ENCODE results near the gene LGR6.

The LGR6 gene

GRCh38 chr1:202283991-202284390 is 90.4 kb downstream of the LGR6 start:
- no peak for DNase-seq

- no peak for DNase-seq
These were observed 92.3 kb downstream of the LGR6 start for GRCh38 chr1:202285908-202286307.

DNA sequence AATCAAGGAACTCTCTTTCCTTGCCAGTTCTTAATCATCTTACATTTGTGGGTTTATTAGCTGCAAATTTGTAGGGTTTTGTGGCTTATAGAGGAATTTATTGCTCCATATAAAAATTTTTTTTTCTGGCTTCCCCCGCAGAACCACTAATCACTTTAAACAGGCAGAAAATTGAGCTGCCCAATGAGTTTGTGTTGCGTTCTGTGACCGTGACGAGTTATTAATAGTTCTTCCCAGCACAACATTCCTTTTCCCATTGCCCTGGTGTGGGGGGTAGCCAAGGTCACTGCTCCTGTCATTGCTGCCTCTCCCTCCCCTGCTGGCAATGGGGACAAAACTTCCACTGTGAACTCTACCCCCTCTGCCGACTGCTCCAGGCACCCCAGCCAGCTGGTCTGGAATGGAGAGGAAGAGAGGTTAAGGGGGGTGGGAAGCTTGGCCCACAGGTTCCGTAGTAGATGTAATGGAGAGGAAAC is 93.1 kb downstream of the LGR6 start:
- no peak for DNase-seq

- no peak for DNase-seq
These were observed 93.6 kb downstream of the LGR6 start for GRCh38 chr1:202287196-202287595.

DNA sequence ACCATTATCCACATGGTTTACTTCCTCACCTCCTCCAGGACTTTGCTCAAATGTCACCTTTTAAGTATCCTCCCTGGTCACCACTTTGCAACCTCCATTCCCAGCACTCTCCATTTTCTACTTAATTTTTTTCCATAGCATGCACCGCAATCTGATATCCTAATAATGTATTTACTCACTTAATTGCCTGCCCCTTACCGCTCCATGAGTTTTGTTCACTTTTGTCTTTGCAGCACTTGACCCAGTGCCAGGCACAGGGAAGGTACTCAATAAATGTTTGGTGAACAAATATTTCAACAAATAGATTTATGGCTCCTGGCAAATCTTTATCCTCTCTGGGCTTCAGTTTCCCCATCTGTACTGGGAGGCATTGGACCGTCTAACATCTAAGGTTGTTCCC is 94.6 kb downstream of the LGR6 start:
- no peak for DNase-seq

GRCh38 chr1:202289009-202289408 is 95.4 kb downstream of the LGR6 start:
- no peak for DNase-seq

GRCh38 chr1:202291001-202291400 is 97.4 kb downstream of the LGR6 start:
- no peak for DNase-seq

GRCh38 chr1:202291961-202292712 is 98.5 kb downstream of the LGR6 start:
- no peak for DNase-seq

DNA sequence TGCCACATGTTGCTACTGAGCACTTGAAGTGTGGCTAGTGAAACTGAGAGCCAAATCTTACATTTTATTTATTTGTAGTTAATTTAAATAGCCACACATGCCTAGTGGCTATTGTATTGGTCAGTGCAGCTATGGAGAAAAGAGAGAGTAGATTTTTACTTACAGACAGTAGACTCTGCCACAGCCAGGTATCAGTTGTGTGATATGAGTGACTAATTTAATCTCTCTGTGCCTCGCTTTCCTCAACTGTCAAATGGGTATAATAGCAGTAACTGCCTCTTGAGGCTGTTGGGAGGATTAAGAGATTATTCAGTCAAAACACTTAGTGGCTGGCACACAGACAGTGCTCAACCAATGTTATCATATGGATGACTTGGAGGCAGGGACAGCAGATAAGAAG is 99.2 kb downstream of the LGR6 start:
- no peak for DNase-seq

GRCh38 chr1:202293569-202293968 is 100.0 kb downstream of the LGR6 start:
- no peak for DNase-seq

DNA sequence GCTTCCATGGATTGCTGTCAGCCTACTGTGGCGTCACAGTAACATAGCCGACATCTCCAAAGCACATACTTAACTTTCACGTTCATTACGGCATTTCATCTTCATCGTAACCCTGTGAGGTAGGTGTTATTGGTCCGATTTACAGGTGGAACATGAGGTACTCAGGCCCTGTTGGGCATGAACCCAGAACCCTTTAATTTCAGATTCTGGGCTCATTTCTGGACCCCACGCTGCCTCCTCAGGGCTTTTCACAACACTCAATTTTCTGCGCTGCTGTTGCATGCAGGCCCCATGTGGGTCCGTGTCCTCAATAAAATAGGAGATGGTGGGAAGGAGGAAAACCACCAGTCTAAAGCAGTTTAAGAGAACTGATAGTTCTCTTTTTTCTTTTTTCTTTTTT is 108.6 kb downstream of the LGR6 start:
- DNase-seq: no peak

DNA sequence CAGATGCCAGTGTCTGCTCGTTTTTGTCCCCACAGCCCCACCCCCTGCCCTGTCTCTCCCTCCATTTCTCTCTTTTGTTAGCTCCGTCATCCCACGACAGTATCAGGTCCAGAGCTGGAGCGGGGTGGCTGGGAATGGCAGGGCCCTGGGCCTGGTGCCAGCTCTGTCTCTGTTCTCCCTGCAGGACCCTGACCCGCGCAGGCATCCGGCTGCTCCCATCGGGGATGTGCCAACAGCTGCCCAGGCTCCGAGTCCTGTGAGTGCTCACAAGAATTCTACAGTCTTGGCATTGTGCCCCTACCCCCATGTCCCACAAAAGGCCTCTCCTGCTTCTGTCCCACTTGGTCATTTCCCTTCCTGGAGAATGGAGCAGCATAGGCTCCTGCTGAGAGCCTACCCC is 110.8 kb downstream of the LGR6 start:
- DNase-seq: peak in 15 of 56 donors; percentile 1 to 71 (median 14)

DNA sequence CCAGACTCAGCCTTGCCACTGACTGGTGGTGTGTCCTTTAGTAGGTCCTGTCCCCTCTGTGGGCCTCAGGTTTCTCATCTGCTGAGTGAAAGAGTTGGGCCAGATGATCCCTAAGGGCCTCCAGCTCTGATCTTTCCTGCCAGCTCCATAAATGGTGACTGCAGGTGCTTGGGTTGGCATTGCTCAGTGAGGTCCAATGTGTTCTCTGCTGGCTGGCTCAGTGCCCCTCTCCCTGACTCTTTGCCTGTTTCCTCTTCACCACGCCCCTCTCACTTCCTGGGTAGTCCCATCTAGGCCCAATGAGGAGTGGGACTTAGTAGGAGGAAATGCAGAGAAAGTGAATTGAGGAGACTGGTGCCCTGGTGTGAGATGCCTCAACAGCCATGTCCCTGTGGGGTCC is 111.6 kb downstream of the LGR6 start:
- DNase-seq: no peak

DNA sequence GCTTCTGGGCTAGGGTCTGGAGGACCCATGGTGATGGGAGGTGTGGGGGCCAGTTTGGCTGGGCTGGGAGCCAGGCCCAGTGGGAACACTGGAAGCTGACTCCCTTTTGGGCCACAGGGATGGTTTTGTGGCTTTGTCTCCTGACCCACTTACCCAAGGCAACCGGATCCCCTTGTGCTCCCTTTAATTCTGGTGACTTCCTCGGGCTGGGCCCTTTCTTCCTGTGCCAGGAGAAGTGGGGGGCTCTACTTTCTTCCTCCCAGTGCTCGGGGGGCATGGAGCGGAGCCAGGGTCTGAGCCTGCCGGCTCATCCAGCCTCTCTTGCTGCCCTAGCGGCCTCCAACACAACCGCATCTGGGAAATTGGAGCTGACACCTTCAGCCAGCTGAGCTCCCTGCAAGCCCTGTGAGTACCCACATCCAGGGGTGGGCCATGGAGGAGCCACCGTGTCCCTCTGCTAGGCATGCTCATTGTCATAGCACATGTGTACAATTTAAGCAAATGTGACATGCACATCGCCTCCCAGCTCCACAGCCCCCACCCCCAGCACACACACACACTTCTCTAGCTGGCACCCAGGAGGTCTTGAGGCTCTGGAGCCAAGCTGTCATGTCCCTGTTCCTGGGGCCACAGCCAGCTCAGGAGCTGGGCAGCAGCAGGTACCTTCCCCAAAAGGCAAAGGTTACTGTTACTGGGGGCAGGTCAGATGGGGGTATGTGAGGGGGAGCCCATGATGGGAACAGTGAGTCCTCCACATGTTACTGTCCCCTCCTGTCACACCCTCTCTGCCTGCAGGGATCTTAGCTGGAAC is 113.1 kb downstream of the LGR6 start:
- peak in 22 of 56 donors; percentile 6 to 73 (median 29) for DNase-seq

DNA sequence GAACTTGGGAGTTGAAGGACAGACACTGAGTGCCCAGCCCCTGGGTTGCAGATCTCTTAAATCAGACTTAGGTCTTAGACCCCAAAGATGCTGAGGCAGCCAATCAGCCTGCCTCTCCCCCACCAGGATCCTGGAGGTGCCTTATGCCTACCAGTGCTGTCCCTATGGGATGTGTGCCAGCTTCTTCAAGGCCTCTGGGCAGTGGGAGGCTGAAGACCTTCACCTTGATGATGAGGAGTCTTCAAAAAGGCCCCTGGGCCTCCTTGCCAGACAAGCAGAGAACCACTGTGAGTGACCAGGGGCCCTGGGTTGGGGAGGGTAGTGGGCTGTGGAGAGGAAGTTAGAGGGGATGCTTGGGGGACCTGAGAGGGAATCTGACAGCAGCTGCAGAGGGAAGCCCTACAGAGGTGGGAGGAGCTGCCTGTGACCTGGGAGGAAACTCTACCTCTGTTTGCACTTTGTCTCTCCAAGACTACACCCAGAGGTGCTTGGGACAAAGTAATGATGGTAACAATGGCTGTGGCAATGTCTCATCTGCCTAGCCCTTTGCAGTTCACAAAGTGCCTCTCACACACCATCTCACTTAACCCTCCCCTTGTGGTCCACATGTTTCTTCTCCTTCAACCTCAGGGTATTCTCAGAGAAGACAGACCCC is 116.6 kb downstream of the LGR6 start:
- DNase-seq: no peak

GRCh38 chr1:202310746-202311145 is 117.1 kb downstream of the LGR6 start:
- no peak for DNase-seq

GRCh38 chr1:202311875-202312635 is 118.5 kb downstream of the LGR6 start:
- no peak for DNase-seq

- DNase-seq: peak in 47 of 56 donors; percentile 4 to 81 (median 40)
These were observed 122.1 kb downstream of the LGR6 start for GRCh38 chr1:202315576-202316168.

- DNase-seq: no peak
These were observed 122.6 kb downstream of the LGR6 start for GRCh38 chr1:202316186-202316585.

DNA sequence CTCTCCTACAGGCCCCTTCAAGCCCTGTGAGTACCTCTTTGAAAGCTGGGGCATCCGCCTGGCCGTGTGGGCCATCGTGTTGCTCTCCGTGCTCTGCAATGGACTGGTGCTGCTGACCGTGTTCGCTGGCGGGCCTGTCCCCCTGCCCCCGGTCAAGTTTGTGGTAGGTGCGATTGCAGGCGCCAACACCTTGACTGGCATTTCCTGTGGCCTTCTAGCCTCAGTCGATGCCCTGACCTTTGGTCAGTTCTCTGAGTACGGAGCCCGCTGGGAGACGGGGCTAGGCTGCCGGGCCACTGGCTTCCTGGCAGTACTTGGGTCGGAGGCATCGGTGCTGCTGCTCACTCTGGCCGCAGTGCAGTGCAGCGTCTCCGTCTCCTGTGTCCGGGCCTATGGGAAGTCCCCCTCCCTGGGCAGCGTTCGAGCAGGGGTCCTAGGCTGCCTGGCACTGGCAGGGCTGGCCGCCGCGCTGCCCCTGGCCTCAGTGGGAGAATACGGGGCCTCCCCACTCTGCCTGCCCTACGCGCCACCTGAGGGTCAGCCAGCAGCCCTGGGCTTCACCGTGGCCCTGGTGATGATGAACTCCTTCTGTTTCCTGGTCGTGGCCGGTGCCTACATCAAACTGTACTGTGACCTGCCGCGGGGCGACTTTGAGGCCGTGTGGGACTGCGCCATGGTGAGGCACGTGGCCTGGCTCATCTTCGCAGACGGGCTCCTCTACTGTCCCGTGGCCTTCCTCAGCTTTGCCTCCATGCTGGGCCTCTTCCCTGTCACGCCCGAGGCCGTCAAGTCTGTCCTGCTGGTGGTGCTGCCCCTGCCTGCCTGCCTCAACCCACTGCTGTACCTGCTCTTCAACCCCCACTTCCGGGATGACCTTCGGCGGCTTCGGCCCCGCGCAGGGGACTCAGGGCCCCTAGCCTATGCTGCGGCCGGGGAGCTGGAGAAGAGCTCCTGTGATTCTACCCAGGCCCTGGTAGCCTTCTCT is 124.6 kb downstream of the LGR6 start:
- DNase-seq: no peak
